OCI-LY3 (cell line): ENCODE results near the gene TMEM53.

Experiments used
- CTCF ChIP-seq: fragments of 200-600, 300-600 bp; sonication (generic); IDR thresholded peaks from 2 replicates; pipeline ENCODE4 v1.5.1; 2014; ENCODE audit warnings: antibody characterized with exemption, low read length, low read depth
- EZH2phosphoT487 ChIP-seq: fragments of 200-600 bp; shearing (Covaris generic); IDR thresholded peaks from 2 replicates; pipeline ENCODE4 v1.6.1; 2018; ENCODE audit warnings: antibody characterized with exemption, mixed run types, low read depth

GRCh38 chr1:44694863-44695478, 20.7 kb upstream of the TMEM53 start:
- no peak for TF ChIP-seq CTCF
- TF ChIP-seq EZH2phosphoT487, result no peak
